GM12878 (cell line): ENCODE results near the gene CNOT6L. TPM values are rescaled to one million over a fixed set of nuclear protein-coding genes. Genes with fewer than 3 reads are reported as not detected.

Source experiments
- ATAC-seq: fragments of 200-7000 bp; cut with Tn5 transposase; 3 replicates; pipeline ENCODE4 v1.9.1; 2020; ENCODE audit warnings: mild to moderate bottlenecking, moderate library complexity
- BruUV-seq: library from RNA; stranded (reverse); fragments of 400-500 nt; replicated peaks from 2 replicates; lab custom pipeline; 2021; lab: Mats Ljungman, UMichigan
- CTCF ChIA-PET: fragments of 300-600 bp; sonication (Branson Sonifier 250); formaldehyde crosslinking; extraction: SDS; loops from one replicate; lab custom pipeline; 2021; ENCODE audit warnings: inconsistent platforms; lab: Yijun Ruan, JAX
- POLR2A ChIA-PET: fragments of 350-600 bp; formaldehyde crosslinking; extraction: SDS; loops from one replicate; lab custom pipeline; 2021; ENCODE audit warnings: inconsistent platforms; lab: Charles Lee
- RAD21 ChIA-PET: fragments of 300-600 bp; sonication (Branson Sonifier 250); formaldehyde crosslinking; loops from one replicate; lab custom pipeline; 2023; ENCODE audit warnings: antibody characterized with exemption; ENCODE audit not compliant: unreplicated experiment; lab: Charles Lee
- SMC1A ChIA-PET: fragments of 300-600 bp; sonication (Branson Sonifier 250); formaldehyde crosslinking; loops from one replicate; lab custom pipeline; 2023; ENCODE audit not compliant: unreplicated experiment, uncharacterized antibody; lab: Charles Lee
- DNase-seq: peaks from one replicate; pipeline ENCODE4 v3.0.0-alpha.2; 2011; ENCODE audit warnings: low read depth, low spot score
- FAIRE-seq: peaks from 3 replicates; lab custom pipeline; 2011; peaks lifted over from hg19 to GRCh38; lab: Jason Lieb, UNC
- H2AFZ ChIP-seq: 2 replicates; pipeline ENCODE4 v1.6.0; 2011; ENCODE audit warnings: low read depth, low read length, control low read depth; ENCODE audit not compliant: control insufficient read depth
- H3K27ac ChIP-seq: 2 replicates; pipeline ENCODE4 v1.5.1; 2011; ENCODE audit warnings: control low read depth; ENCODE audit not compliant: control insufficient read depth, insufficient read depth
- H3K27me3 ChIP-seq, 2 experiments: replicated peaks in 1 of 2; 2 replicates each; pipeline versions ENCODE4 v1.6.0 to v1.6.1; 2011; ENCODE audit warnings: low read length in 1 of 2; ENCODE audit not compliant: control insufficient read depth in 2 of 2, insufficient read depth in 2 of 2
- H3K36me3 ChIP-seq, 2 experiments: 2 replicates each; pipeline ENCODE4 v1.5.1; 2011; ENCODE audit warnings: low read length in 1 of 2; ENCODE audit not compliant: control insufficient read depth in 2 of 2, insufficient read depth in 2 of 2
- H3K4me1 ChIP-seq: 2 replicates; pipeline ENCODE4 v1.6.1; 2011; ENCODE audit warnings: mild to moderate bottlenecking, low read length, moderate library complexity, mixed read lengths; ENCODE audit not compliant: control insufficient read depth, insufficient read depth
- H3K4me2 ChIP-seq: 2 replicates; pipeline ENCODE4 v1.6.0; 2011; ENCODE audit warnings: control low read depth; ENCODE audit not compliant: control insufficient read depth, insufficient read depth
- H3K4me3 ChIP-seq: fragments of 200-600 bp; sonication (generic); 2 replicates; pipeline ENCODE4 v1.5.1; 2016
- H3K79me2 ChIP-seq: 2 replicates; pipeline ENCODE4 v1.6.0; 2011; ENCODE audit warnings: low read length; ENCODE audit not compliant: control insufficient read depth, insufficient read depth
- H3K9ac ChIP-seq: 2 replicates; pipeline ENCODE4 v1.8.0; 2011; ENCODE audit warnings: low read length, control low read depth, mixed read lengths; ENCODE audit not compliant: control insufficient read depth, insufficient read depth
- H3K9me3 ChIP-seq: replicated peaks from 3 replicates; pipeline ENCODE4 v1.5.1; 2011; ENCODE audit warnings: mild to moderate bottlenecking, low read length; ENCODE audit not compliant: control insufficient read depth, insufficient read depth
- H4K20me1 ChIP-seq: 2 replicates; pipeline ENCODE4 v1.6.0; 2011; ENCODE audit not compliant: control insufficient read depth, insufficient read depth
- BACH1 ChIP-seq: fragments of 450-650 bp; IDR thresholded peaks from 2 replicates; pipeline ENCODE4 v1.6.1; 2017; ENCODE audit warnings: mild to moderate bottlenecking, borderline replicate concordance
- BMI1 ChIP-seq: fragments of 450-650 bp; IDR thresholded peaks from 2 replicates; pipeline ENCODE4 v1.6.1; 2016; ENCODE audit warnings: mild to moderate bottlenecking, moderate library complexity, borderline replicate concordance
- CHD1 ChIP-seq: IDR thresholded peaks from 2 replicates; pipeline ENCODE4 v1.6.1; 2012; ENCODE audit warnings: low read depth, low read length, improper control_type of control experiment
- EZH2 ChIP-seq: IDR thresholded peaks from 2 replicates; pipeline ENCODE4 v1.6.1; 2012; ENCODE audit warnings: low read depth, mild to moderate bottlenecking, control low read depth, inconsistent platforms, low read length, borderline replicate concordance; ENCODE audit not compliant: control insufficient read depth
- HDAC6 ChIP-seq: fragments of 200-600 bp; sonication (generic); IDR thresholded peaks from one replicate; pipeline ENCODE4 v1.8.0; 2017; ENCODE audit warnings: antibody characterized with exemption; ENCODE audit not compliant: unreplicated experiment
- KLF5 ChIP-seq: fragments of 450-650 bp; IDR thresholded peaks from 2 replicates; pipeline ENCODE4 v1.6.1; 2014; ENCODE audit warnings: mild to moderate bottlenecking; ENCODE audit not compliant: partially characterized antibody
- MEF2B ChIP-seq: fragments of 450-650 bp; IDR thresholded peaks from 2 replicates; pipeline ENCODE4 v1.6.1; 2018; ENCODE audit warnings: mild to moderate bottlenecking, moderate library complexity; ENCODE audit not compliant: partially characterized antibody, poor library complexity, severe bottlenecking
- MTA3 ChIP-seq: IDR thresholded peaks from 2 replicates; pipeline ENCODE4 v1.6.1; 2012; ENCODE audit warnings: low read length, inconsistent platforms, borderline replicate concordance
- NR2F1 ChIP-seq: fragments of 450-650 bp; conservative IDR thresholded peaks from 2 replicates; pipeline ENCODE4 v1.6.1; 2017; ENCODE audit warnings: mild to moderate bottlenecking
- PAX5 ChIP-seq: IDR thresholded peaks from 2 replicates; pipeline ENCODE4 v1.6.1; 2011; ENCODE audit warnings: low read depth, low read length, borderline replicate concordance
- PBX3 ChIP-seq: IDR thresholded peaks from 2 replicates; pipeline ENCODE4 v1.6.1; 2011; ENCODE audit warnings: mild to moderate bottlenecking, low read depth, low read length, moderate library complexity; ENCODE audit not compliant: insufficient replicate concordance
- RB1 ChIP-seq: fragments of 450-650 bp; formaldehyde crosslinking; IDR thresholded peaks from 2 replicates; pipeline ENCODE4 v1.6.1; 2017; ENCODE audit warnings: mild to moderate bottlenecking, borderline replicate concordance
- SIX5 ChIP-seq: IDR thresholded peaks from 2 replicates; pipeline ENCODE4 v1.6.1; 2011; ENCODE audit warnings: mild to moderate bottlenecking, low read depth, low read length, moderate library complexity; ENCODE audit not compliant: severe bottlenecking
- SUPT20H ChIP-seq: IDR thresholded peaks from 2 replicates; pipeline ENCODE4 v1.6.1; 2011; ENCODE audit warnings: low read depth, mild to moderate bottlenecking, low read length, moderate library complexity, borderline replicate concordance; ENCODE audit not compliant: control insufficient read depth
- ZBTB40 ChIP-seq: fragments of 450-650 bp; IDR thresholded peaks from 2 replicates; pipeline ENCODE4 v1.6.1; 2016; ENCODE audit warnings: mild to moderate bottlenecking, moderate library complexity, borderline replicate concordance
- WGBS: methylation state at CpG from one replicate; pipeline ENCODE4 v1.1.6; 2016; ENCODE audit warnings: low lambda C conversion rate; ENCODE audit not compliant: insufficient replicate concordance, insufficient coverage; ENCODE audit errors: missing lambda C conversion rate; 5-methylcytosine and 5-hydroxymethylcytosine counted together
- in situ Hi-C: fragments of 300-500 bp; cut with MboI; formaldehyde crosslinking; loops from 9 replicates; pipeline ENCODE4 v1.14.3; 2018; ENCODE audit warnings: mixed read lengths
- intact Hi-C: fragments of 100-400 bp; cut with micrococcal nuclease; formaldehyde crosslinking; loops from one replicate; pipeline ENCODE4 v1.14.2; 2022; ENCODE audit not compliant: unreplicated experiment
- polyA plus RNA-seq, 11 experiments: library from polyadenylated mRNA; depleted of rRNA in 4 of 11; unstranded in 6 of 11; stranded (reverse) in 5 of 11; fragments of >200 nt; fragmentation: Nextera tagmentation in 4 of 11; fragmentation: Illumina TruSeq in 1 of 11; extraction: Ambion mirVana in 4 of 11; extraction: Trizol in 1 of 11; gene quantifications; 1 replicate in 1 of 11; 2 replicates in 10 of 11; pipeline versions ENCODE4 v1.2.1 to v1.2.3, GENCODE V29; 2011 to 2016; ENCODE audit warnings: inconsistent platforms in 2 of 11, missing spikeins in 2 of 11, low read depth in 1 of 11
- total RNA-seq, 4 experiments: library from RNA; depleted of rRNA in 3 of 4; stranded (reverse); fragments of >200 nt in 3 of 4; fragmentation: Illumina TruSeq in 1 of 4; extraction: Trizol in 1 of 4; gene quantifications; 2 replicates each; pipeline versions ENCODE4 v1.2.1 to v1.2.3, GENCODE V29; 2013 to 2021
- TF ChIP-seq, protein P1 (sequence below): IDR thresholded peaks from 2 replicates; pipeline ENCODE4 v1.6.1; 2012; ENCODE audit warnings: mild to moderate bottlenecking, low read depth, low read length

CNOT6L gene
- total and polyA plus RNA-seq, 10 of the 15 experiments (the other 5 are each of a cell fraction or from before 2014, with no cell fraction given), result 1.1 to 10.0 (median 3.0) TPM

DNA sequence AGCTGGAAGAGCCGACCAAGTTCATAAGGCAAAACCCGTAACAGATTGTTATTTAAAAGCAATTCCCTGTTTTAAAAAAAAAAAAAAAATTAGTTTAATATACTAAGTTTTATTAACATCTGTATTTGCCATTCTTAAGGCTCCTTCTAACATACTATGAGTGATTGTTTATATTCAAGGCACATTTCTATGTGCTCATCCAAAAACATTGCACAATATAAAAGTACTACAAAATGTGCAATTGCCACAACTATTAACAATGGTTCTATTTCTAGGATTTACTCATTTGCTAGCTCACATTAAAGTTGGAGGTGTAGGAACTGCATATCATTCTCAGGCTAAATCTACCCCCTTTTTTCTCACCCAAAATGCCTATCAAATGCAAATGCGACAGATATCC lies 46.1 kb downstream of the CNOT6L start:
- H3K36me3 ChIP-seq, result 0 out of 4 replicates have a peak, but pooled peaks cover 0 to 6% of the 10 kb centered on the region in 2 experiments
- in situ Hi-C loops, result no loop called here
- CTCF ChIA-PET, result no interaction called here
- H3K27me3 ChIP-seq, result no peaks in the 10 kb centered on the region
- 98% methylated on average over 3 of the region's 3 CpGs for WGBS
- H3K4me3 ChIP-seq, result no peak overlapping the region
- SMC1A ChIA-PET, result no interaction called here
- no peak overlapping the region for H3K4me2 ChIP-seq
- no peak overlapping the region for H3K9ac ChIP-seq
- DNase-seq (no peak), ATAC-seq (no peak), FAIRE-seq (no peak)
- no peak overlapping the region for H3K27ac ChIP-seq
- H3K79me2 ChIP-seq, result no peaks in the 10 kb centered on the region
- no peak overlapping the region for H2AFZ ChIP-seq
- POLR2A ChIA-PET, result no interaction called here
- intact Hi-C loops, result no loop called here
- no peaks in the 10 kb centered on the region for H3K9me3 ChIP-seq
- RAD21 ChIA-PET, result no interaction called here
- H4K20me1 ChIP-seq, result no peaks in the 10 kb centered on the region
- no peaks in the 10 kb centered on the region for H3K4me1 ChIP-seq
- no peak for TF ChIP-seq ZBTB40
- no peak for TF ChIP-seq HDAC6
- no peak for TF ChIP-seq BACH1
- no peak for TF ChIP-seq SIX5
- TF ChIP-seq PAX5, result no peak
- no peak for TF ChIP-seq SUPT20H
- TF ChIP-seq CHD1, result no peak
- no peak for TF ChIP-seq PBX3
- no peak for TF ChIP-seq NR2F1
- TF ChIP-seq EZH2, result no peak
- TF ChIP-seq, protein P1, sequence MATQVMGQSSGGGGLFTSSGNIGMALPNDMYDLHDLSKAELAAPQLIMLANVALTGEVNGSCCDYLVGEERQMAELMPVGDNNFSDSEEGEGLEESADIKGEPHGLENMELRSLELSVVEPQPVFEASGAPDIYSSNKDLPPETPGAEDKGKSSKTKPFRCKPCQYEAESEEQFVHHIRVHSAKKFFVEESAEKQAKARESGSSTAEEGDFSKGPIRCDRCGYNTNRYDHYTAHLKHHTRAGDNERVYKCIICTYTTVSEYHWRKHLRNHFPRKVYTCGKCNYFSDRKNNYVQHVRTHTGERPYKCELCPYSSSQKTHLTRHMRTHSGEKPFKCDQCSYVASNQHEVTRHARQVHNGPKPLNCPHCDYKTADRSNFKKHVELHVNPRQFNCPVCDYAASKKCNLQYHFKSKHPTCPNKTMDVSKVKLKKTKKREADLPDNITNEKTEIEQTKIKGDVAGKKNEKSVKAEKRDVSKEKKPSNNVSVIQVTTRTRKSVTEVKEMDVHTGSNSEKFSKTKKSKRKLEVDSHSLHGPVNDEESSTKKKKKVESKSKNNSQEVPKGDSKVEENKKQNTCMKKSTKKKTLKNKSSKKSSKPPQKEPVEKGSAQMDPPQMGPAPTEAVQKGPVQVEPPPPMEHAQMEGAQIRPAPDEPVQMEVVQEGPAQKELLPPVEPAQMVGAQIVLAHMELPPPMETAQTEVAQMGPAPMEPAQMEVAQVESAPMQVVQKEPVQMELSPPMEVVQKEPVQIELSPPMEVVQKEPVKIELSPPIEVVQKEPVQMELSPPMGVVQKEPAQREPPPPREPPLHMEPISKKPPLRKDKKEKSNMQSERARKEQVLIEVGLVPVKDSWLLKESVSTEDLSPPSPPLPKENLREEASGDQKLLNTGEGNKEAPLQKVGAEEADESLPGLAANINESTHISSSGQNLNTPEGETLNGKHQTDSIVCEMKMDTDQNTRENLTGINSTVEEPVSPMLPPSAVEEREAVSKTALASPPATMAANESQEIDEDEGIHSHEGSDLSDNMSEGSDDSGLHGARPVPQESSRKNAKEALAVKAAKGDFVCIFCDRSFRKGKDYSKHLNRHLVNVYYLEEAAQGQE, result no peak
- TF ChIP-seq MEF2B, result no peak
- no peak for TF ChIP-seq RB1
- no peak for TF ChIP-seq KLF5
- TF ChIP-seq MTA3, result no peak
- no peak for TF ChIP-seq BMI1
- no TSS peak for BruUV-seq
